K562 (cell line): ENCODE data around the gene OCA2.

Experiments
- CBX5 ChIP-seq: IDR thresholded peaks from 2 replicates; pipeline ENCODE4 v1.6.1; 2014; ENCODE audit warnings: low read depth, borderline replicate concordance
- CREB1 ChIP-seq, 2 experiments: sonication (generic) in 1 of 2; formaldehyde crosslinking in 1 of 2; IDR thresholded peaks; 2 replicates each; pipeline versions ENCODE4 v1.6.1 to v1.8.0; 2012 to 2022; ENCODE audit warnings: inconsistent platforms in 1 of 2, mild to moderate bottlenecking in 1 of 2, missing genetic modification reagents in 1 of 2, moderate library complexity in 1 of 2
- CTCF ChIP-seq, 3 experiments: IDR thresholded peaks in 2 of 3; conservative IDR thresholded peaks in 1 of 3; 2 replicates each; pipeline ENCODE4 v1.5.1; 2011 to 2012; ENCODE audit warnings: low read length in 3 of 3, mild to moderate bottlenecking in 3 of 3, control low read depth in 2 of 3, improper control_type of control experiment in 1 of 3, inconsistent platforms in 1 of 3, low read depth in 1 of 3, mixed read lengths in 1 of 3, moderate library complexity in 1 of 3; ENCODE audit not compliant: insufficient read depth in 2 of 3
- GTF2F1 ChIP-seq: IDR thresholded peaks from 2 replicates; pipeline ENCODE4 v1.6.1; 2011; ENCODE audit warnings: low read depth, low read length, improper control_type of control experiment
- JUND ChIP-seq, 2 experiments: IDR thresholded peaks; 2 replicates in 1 of 2; 3 replicates in 1 of 2; pipeline ENCODE4 v1.6.1; 2011; ENCODE audit warnings: borderline replicate concordance in 2 of 2, low read depth in 2 of 2, low read length in 2 of 2, improper control_type of control experiment in 1 of 2, missing biosample characterization in 1 of 2, missing genetic modification characterization in 1 of 2, missing genetic modification reagents in 1 of 2
- KLF6 ChIP-seq: fragments of 250-450 bp; sonication (Bioruptor Pico); IDR thresholded peaks from 2 replicates; pipeline ENCODE4 v1.4.0; 2020; ENCODE audit warnings: mild to moderate bottlenecking, moderate library complexity, borderline replicate concordance
- MAX ChIP-seq: sonication (generic); formaldehyde crosslinking; IDR thresholded peaks from 2 replicates; pipeline ENCODE4 v1.9.0; 2022; ENCODE audit warnings: mild to moderate bottlenecking, missing genetic modification reagents
- MEIS2 ChIP-seq: fragments of 450-650 bp; IDR thresholded peaks from 2 replicates; pipeline ENCODE4 v1.6.1; 2014; ENCODE audit warnings: mild to moderate bottlenecking; ENCODE audit not compliant: partially characterized antibody
- SMARCA5 ChIP-seq: fragments of 450-650 bp; IDR thresholded peaks from 2 replicates; pipeline ENCODE4 v1.6.1; 2016
- UBTF ChIP-seq, 2 experiments: IDR thresholded peaks; 2 replicates each; pipeline ENCODE4 v1.6.1; 2012; ENCODE audit warnings: improper control_type of control experiment in 2 of 2, low read depth in 2 of 2, low read length in 2 of 2, borderline replicate concordance in 1 of 2
- YY1 ChIP-seq, 3 experiments: IDR thresholded peaks; 2 replicates each; pipeline ENCODE4 v1.6.1; 2011; ENCODE audit warnings: low read length in 2 of 3, mild to moderate bottlenecking in 2 of 3, moderate library complexity in 2 of 3, borderline replicate concordance in 1 of 3, control low read depth in 1 of 3, low read depth in 1 of 3; ENCODE audit not compliant: insufficient read depth in 3 of 3, insufficient replicate concordance in 2 of 3, control insufficient read depth in 1 of 3, insufficient read length in 1 of 3; ENCODE audit errors: extremely low read depth in 1 of 3
- ZNF232 ChIP-seq: sonication (generic); formaldehyde crosslinking; IDR thresholded peaks from 2 replicates; pipeline ENCODE4 v1.8.0; 2022; ENCODE audit warnings: mild to moderate bottlenecking, missing genetic modification reagents
- ZNF24 ChIP-seq: fragments of 450-650 bp; IDR thresholded peaks from 2 replicates; pipeline ENCODE4 v1.6.1; 2016
- ZNF830 ChIP-seq: fragments of 250-450 bp; sonication (Bioruptor Pico); IDR thresholded peaks from 2 replicates; pipeline ENCODE4 v1.5.0; 2021; ENCODE audit warnings: mild to moderate bottlenecking

- no peak for TF ChIP-seq MEIS2
- no peak for TF ChIP-seq CREB1 (IDR thresholded peaks at IDR 0.05)
- TF ChIP-seq CREB1 (CRISPR knock-in tag; IDR thresholded peaks at IDR 0.05), result no peak
- no peak for TF ChIP-seq UBTF (IDR thresholded peaks at IDR 0.05; ENCODE audit: borderline replicate concordance in 1 of 2, low read depth in 2 of 2, low read length in 2 of 2)
- TF ChIP-seq CTCF (IDR thresholded peaks at IDR 0.05 in 2 of 3, conservative IDR thresholded peaks at IDR 0.05 in 1 of 3; ENCODE audit: insufficient read depth in 2 of 3, low read depth in 1 of 3, low read length in 3 of 3), result no peak
- TF ChIP-seq ZNF24, result no peak
- no peak for TF ChIP-seq GTF2F1
- TF ChIP-seq MAX (CRISPR knock-in tag), result no peak
- no peak for TF ChIP-seq JUND (IDR thresholded peaks at IDR 0.05; ENCODE audit: borderline replicate concordance, low read depth, low read length)
- TF ChIP-seq JUND (tag; IDR thresholded peaks at IDR 0.05; ENCODE audit: borderline replicate concordance, low read depth, low read length), result no peak
- no peak for TF ChIP-seq KLF6 (CRISPR knock-in tag)
- no peak for TF ChIP-seq CBX5
- TF ChIP-seq ZNF232 (CRISPR knock-in tag), result no peak
- TF ChIP-seq SMARCA5, result no peak
- no peak for TF ChIP-seq YY1 (IDR thresholded peaks at IDR 0.05; ENCODE audit: borderline replicate concordance in 1 of 3, control insufficient read depth in 1 of 3, extremely low read depth in 1 of 3, insufficient read depth in 3 of 3, insufficient read length in 1 of 3, insufficient replicate concordance in 2 of 3, low read depth in 1 of 3, low read length in 2 of 3)
- no peak for TF ChIP-seq ZNF830 (CRISPR knock-in tag)
These were observed 1.5 kb upstream of the OCA2 start for GRCh38 chr15:28100516-28101195.
